Esophagus squamous epithelium (tissue), 5 donors: Measurements from ENCODE around the gene MAGIX. TPM values are rescaled to one million over a fixed set of nuclear protein-coding genes. Genes with fewer than 3 reads are reported as not detected.
A peak's percentile ranks its signal among the peaks of the same experiment; 100 is the strongest.

Experiments
- DNase-seq: peaks from one replicate; lab custom pipeline; 2025; lab: John Stamatoyannopoulos, UW
- H3K27ac ChIP-seq, 4 donors: fragments of 200-600 bp; sonication (generic); one replicate each; pipeline ENCODE4 v1.5.1; 2016 to 2019; ENCODE audit warnings: mild to moderate bottlenecking in 1 of 4
- H3K27me3 ChIP-seq, 4 donors: fragments of 200-600 bp; sonication (generic); 1 replicate in 3 of 4; 2 replicates in 1 of 4; pipeline versions ENCODE4 v1.5.1 to v1.6.0; 2017 to 2021; ENCODE audit warnings: antibody characterized with exemption in 1 of 4
- H3K36me3 ChIP-seq, 3 donors: fragments of 200-600 bp; sonication (generic); one replicate each; pipeline ENCODE4 v1.5.1; 2016 to 2019
- H3K4me1 ChIP-seq, 3 donors: fragments of 200-600 bp; sonication (generic); one replicate each; pipeline ENCODE4 v1.5.1; 2017 to 2019
- H3K4me3 ChIP-seq, 4 donors: fragments of 200-600 bp; sonication (generic); 1 replicate in 3 of 4; 2 replicates in 1 of 4; pipeline ENCODE4 v1.5.1; 2016 to 2019; ENCODE audit warnings: mild to moderate bottlenecking in 2 of 4, moderate library complexity in 1 of 4
- H3K9me3 ChIP-seq, 3 donors: fragments of 200-600 bp; sonication (generic); one replicate each; pipeline ENCODE4 v1.5.1; 2016 to 2019
- CTCF ChIP-seq, 6 experiments: fragments of 450-650 bp in 4 of 6; fragments of 200-600 bp in 2 of 6; sonication (generic) in 2 of 6; IDR thresholded peaks; one replicate each; pipeline ENCODE4 v1.5.1; 2016 to 2019; ENCODE audit warnings: antibody characterized with exemption in 6 of 6, mild to moderate bottlenecking in 4 of 6, moderate library complexity in 4 of 6
- POLR2A ChIP-seq, 4 donors: fragments of 450-650 bp; IDR thresholded peaks; one replicate each; pipeline ENCODE4 v1.6.1; 2017; ENCODE audit warnings: antibody characterized with exemption in 4 of 4, mild to moderate bottlenecking in 4 of 4, moderate library complexity in 3 of 4
- WGBS, 2 donors: methylation state at CpG; one replicate each; pipeline ENCODE4 v1.1.5; 2018; 5-methylcytosine and 5-hydroxymethylcytosine counted together
- intact Hi-C: fragments of 100-400 bp; cut with DNase I; formaldehyde crosslinking; loops from one replicate; pipeline ENCODE4 v1.15.0; 2022
- total RNA-seq, 4 donors: library from RNA; depleted of rRNA; stranded (reverse); fragments of >200 nt; gene quantifications; one replicate each; pipeline ENCODE4 v1.1.0, GENCODE V29; 2016
- donor health status: DM: yes; HTN: yes; CAD: no.

Gene MAGIX
- total RNA-seq, 4 donors from 2014 or later: 5.1 to 15.0 (median 8.5) TPM

GRCh38 chrX:49165901-49166881 is 3.6 kb downstream of the MAGIX start:
- Histone ChIP-seq H3K9me3 (no peaks in the 10 kb centered on the region), H3K4me1 (peaks cover 0 to 53% (median 14%) of the 10 kb centered on the region in 3 donors), H3K4me3 (peak overlapping the region; percentile 39 to 67 (median 49)), H3K27ac (peak overlapping the region; percentile 89 to 95 (median 90)), H3K36me3 (no peaks in the 10 kb centered on the region), H3K27me3 (no peaks in the 10 kb centered on the region)
- intact Hi-C loops: no loop called here
- 5 to 52% methylated on average over 4 to 36 of the region's 61 CpGs for WGBS, 2 donors
- peak; percentile 37 for DNase-seq
- TF ChIP-seq POLR2A (IDR thresholded peaks at IDR 0.05) (peak in 1 of 4 donors; percentile 64), CTCF (IDR thresholded peaks at IDR 0.05) (peak in 5 of 6 experiments; percentile 14 to 43 (median 18))

- Histone ChIP-seq H3K36me3 (no peaks in the 10 kb centered on the region), H3K9me3 (no peaks in the 10 kb centered on the region), H3K4me3 (peak overlapping the region; percentile 39 to 67 (median 49)), H3K27me3 (no peaks in the 10 kb centered on the region), H3K27ac (peak overlapping the region; percentile 89 to 95 (median 90)), H3K4me1 (peaks cover 0 to 57% (median 14%) of the 10 kb centered on the region in 3 donors)
- WGBS, 2 donors: 0 to 44% methylated on average over 5 to 23 of the region's 35 CpGs
- intact Hi-C loops: no loop called here
- peak in 2 of 4 donors; percentile 65 to 68 for TF ChIP-seq POLR2A (IDR thresholded peaks at IDR 0.05)
- TF ChIP-seq CTCF (IDR thresholded peaks at IDR 0.05): no peak
- no peak for DNase-seq
These were observed 4.6 kb downstream of the MAGIX start for GRCh38 chrX:49166914-49167739.

- TF ChIP-seq CTCF (IDR thresholded peaks at IDR 0.05) (no peak), POLR2A (IDR thresholded peaks at IDR 0.05) (no peak)
- WGBS, 2 donors: 29 to 36% methylated on average over 3 of the region's 3 CpGs
- intact Hi-C loops: no loop called here
- Histone ChIP-seq H3K9me3 (no peaks in the 10 kb centered on the region), H3K36me3 (no peaks in the 10 kb centered on the region), H3K27ac (peak overlapping the region; percentile 89 to 95 (median 90)), H3K4me1 (peaks cover 0 to 58% (median 14%) of the 10 kb centered on the region in 3 donors), H3K27me3 (no peaks in the 10 kb centered on the region), H3K4me3 (peak overlapping the region; percentile 39 to 67 (median 49))
- no peak for DNase-seq
These were observed 5.2 kb downstream of the MAGIX start for GRCh38 chrX:49167740-49168108.

- H3K4me1 ChIP-seq: peaks cover 0 to 74% (median 9%) of the 10 kb centered on the region in 3 donors
- 81% methylated on average over 3 of the region's 46 CpGs; no CpG with 5 or more reads in 1 of the 2 donors for WGBS, 2 donors
- TF ChIP-seq CTCF (IDR thresholded peaks at IDR 0.05): no peak
- peak in 2 of 4 donors; percentile 66 to 77 for TF ChIP-seq POLR2A (IDR thresholded peaks at IDR 0.05)
- no peaks in the 10 kb centered on the region for H3K27me3 ChIP-seq
- no peaks in the 10 kb centered on the region for H3K9me3 ChIP-seq
- H3K36me3 ChIP-seq: peaks cover 0 to 31% (median 0%) of the 10 kb centered on the region in 3 donors
- no peak for DNase-seq
- H3K4me3 ChIP-seq: peak within 1 kb of the TSS; percentile 63 to 75 (median 66)
- peak within 1 kb of the TSS; percentile 93 to 96 (median 95) for H3K27ac ChIP-seq
- intact Hi-C loops: no loop called here
These were observed 9.3 kb downstream of the MAGIX start, which contains the start of gene PLP2 for GRCh38 chrX:49171752-49172279. TSS of gene PLP2 (plus strand) at chrX:49171898. CDS start at chrX:49172001, 103 bp downstream.
